ENCODE data around the gene FER1L5. TPM values are rescaled to one million over a fixed set of nuclear protein-coding genes. Genes with fewer than 3 reads are reported as not detected.

Gene FER1L5
- total RNA-seq, 2 experiments from 2014 or later = not detected

GRCh38 chr2:96683972-96684820, 41.6 kb downstream of the FER1L5 start:
- no peak for DNase-seq
- no peak overlapping the region for H3K27ac Mint-ChIP-seq

GRCh38 chr2:96684883-96685576, 42.5 kb downstream of the FER1L5 start:
- H3K27me3 Mint-ChIP-seq = no peaks in the 10 kb centered on the region
- H3K9me3 Mint-ChIP-seq = no peaks in the 10 kb centered on the region
- no peaks in the 10 kb centered on the region for H3K36me3 Mint-ChIP-seq

More at GRCh38 chr2:96683972-96684820, 41.6 kb downstream of the FER1L5 start:
- no peaks in the 10 kb centered on the region for H3K27me3 Mint-ChIP-seq
- no peaks in the 10 kb centered on the region for H3K4me1 Mint-ChIP-seq
- no peak overlapping the region for H3K4me3 Mint-ChIP-seq
- no peaks in the 10 kb centered on the region for H3K36me3 Mint-ChIP-seq
- no peaks in the 10 kb centered on the region for H3K9me3 Mint-ChIP-seq

GRCh38 chr2:96685577-96686459, 43.3 kb downstream of the FER1L5 start:
- H3K36me3 Mint-ChIP-seq = no peaks in the 10 kb centered on the region
- no peak overlapping the region for H3K4me3 Mint-ChIP-seq
- H3K27ac Mint-ChIP-seq = no peak overlapping the region
- H3K9me3 Mint-ChIP-seq = no peaks in the 10 kb centered on the region
- no peaks in the 10 kb centered on the region for H3K4me1 Mint-ChIP-seq
- DNase-seq = no peak
- no peaks in the 10 kb centered on the region for H3K27me3 Mint-ChIP-seq

More at GRCh38 chr2:96684883-96685576, 42.5 kb downstream of the FER1L5 start:
- DNase-seq = no peak
- Mint-ChIP-seq H3K4me1 (no peaks in the 10 kb centered on the region), H3K4me3 (no peak overlapping the region), H3K27ac (no peak overlapping the region)

GRCh38 chr2:96687266-96687665, 44.7 kb downstream of the FER1L5 start:
- DNase-seq = no peak
- no peaks in the 10 kb centered on the region for H3K4me1 Mint-ChIP-seq
- no peaks in the 10 kb centered on the region for H3K9me3 Mint-ChIP-seq
- H3K27me3 Mint-ChIP-seq = no peaks in the 10 kb centered on the region
- H3K27ac Mint-ChIP-seq = no peak overlapping the region
- H3K4me3 Mint-ChIP-seq = no peak overlapping the region
- H3K36me3 Mint-ChIP-seq = no peaks in the 10 kb centered on the region

- no peaks in the 10 kb centered on the region for H3K36me3 Mint-ChIP-seq
- H3K27ac Mint-ChIP-seq = no peak overlapping the region
- DNase-seq = no peak
- no peaks in the 10 kb centered on the region for H3K9me3 Mint-ChIP-seq
- no peaks in the 10 kb centered on the region for H3K4me1 Mint-ChIP-seq
- no peak overlapping the region for H3K4me3 Mint-ChIP-seq
- no peaks in the 10 kb centered on the region for H3K27me3 Mint-ChIP-seq
Observed at GRCh38 chr2:96687711-96688640, 45.4 kb downstream of the FER1L5 start.

- H3K4me1 Mint-ChIP-seq = no peaks in the 10 kb centered on the region
- H3K27me3 Mint-ChIP-seq = no peaks in the 10 kb centered on the region
- H3K9me3 Mint-ChIP-seq = no peaks in the 10 kb centered on the region
- H3K4me3 Mint-ChIP-seq = no peak overlapping the region
- no peaks in the 10 kb centered on the region for H3K36me3 Mint-ChIP-seq
- no peak for DNase-seq
- no peak overlapping the region for H3K27ac Mint-ChIP-seq
Observed at GRCh38 chr2:96688649-96689430, 46.3 kb downstream of the FER1L5 start.

- Mint-ChIP-seq H3K27ac (no peak overlapping the region), H3K4me1 (no peaks in the 10 kb centered on the region), H3K36me3 (no peaks in the 10 kb centered on the region), H3K27me3 (no peaks in the 10 kb centered on the region), H3K9me3 (no peaks in the 10 kb centered on the region), H3K4me3 (no peak overlapping the region)
- no peak for DNase-seq
Observed at GRCh38 chr2:96689431-96689991, 46.9 kb downstream of the FER1L5 start.

GRCh38 chr2:96690306-96691021, 47.9 kb downstream of the FER1L5 start:
- no peaks in the 10 kb centered on the region for H3K9me3 Mint-ChIP-seq
- no peak overlapping the region for H3K4me3 Mint-ChIP-seq
- H3K4me1 Mint-ChIP-seq = no peaks in the 10 kb centered on the region
- H3K27ac Mint-ChIP-seq = no peak overlapping the region
- no peak for DNase-seq
- no peaks in the 10 kb centered on the region for H3K36me3 Mint-ChIP-seq
- no peaks in the 10 kb centered on the region for H3K27me3 Mint-ChIP-seq

GRCh38 chr2:96691022-96691612, 48.6 kb downstream of the FER1L5 start:
- Mint-ChIP-seq H3K4me3 (no peak overlapping the region), H3K27me3 (no peaks in the 10 kb centered on the region), H3K9me3 (no peaks in the 10 kb centered on the region), H3K4me1 (no peaks in the 10 kb centered on the region), H3K27ac (no peak overlapping the region), H3K36me3 (no peaks in the 10 kb centered on the region)
- no peak for DNase-seq

- no peak overlapping the region for H3K4me3 Mint-ChIP-seq
- no peaks in the 10 kb centered on the region for H3K36me3 Mint-ChIP-seq
- no peaks in the 10 kb centered on the region for H3K9me3 Mint-ChIP-seq
- no peaks in the 10 kb centered on the region for H3K27me3 Mint-ChIP-seq
- no peak for DNase-seq
- H3K4me1 Mint-ChIP-seq = no peaks in the 10 kb centered on the region
- H3K27ac Mint-ChIP-seq = no peak overlapping the region
Observed at GRCh38 chr2:96692094-96692971, 49.8 kb downstream of the FER1L5 start.

GRCh38 chr2:96693286-96694200, 51.0 kb downstream of the FER1L5 start:
- H3K36me3 Mint-ChIP-seq = no peaks in the 10 kb centered on the region

More at GRCh38 chr2:96693286-96694200, 51.0 kb downstream of the FER1L5 start:
- Mint-ChIP-seq H3K9me3 (no peaks in the 10 kb centered on the region), H3K27me3 (no peaks in the 10 kb centered on the region), H3K4me1 (no peaks in the 10 kb centered on the region), H3K4me3 (no peak overlapping the region), H3K27ac (no peak overlapping the region)
- DNase-seq = no peak
